Loucy (cell line): Measurements from ENCODE around the gene SGIP1.

ENCODE experiments used
- H2AFZ ChIP-seq: fragments of 200-600 bp; sonication (generic); 2 replicates; pipeline ENCODE4 v1.6.0; 2016; ENCODE audit warnings: antibody characterized with exemption, mild to moderate bottlenecking, low read length, moderate library complexity
- H3F3A ChIP-seq: fragments of 200-600 bp; 2 replicates; pipeline ENCODE4 v1.6.0; 2016; ENCODE audit warnings: antibody characterized with exemption, low read depth, mild to moderate bottlenecking
- H3K27me3 ChIP-seq: fragments of 200-600 bp; sonication (generic); 2 replicates; pipeline ENCODE4 v1.6.1; 2014; ENCODE audit warnings: low read length, mild to moderate bottlenecking; ENCODE audit not compliant: insufficient read depth, poor library complexity, severe bottlenecking
- H3K36me3 ChIP-seq: fragments of 200-600 bp; sonication (generic); 2 replicates; pipeline ENCODE4 v1.6.1; 2016; ENCODE audit warnings: low read length; ENCODE audit not compliant: insufficient read depth
- H3K4me1 ChIP-seq: fragments of 200-600 bp; sonication (generic); 2 replicates; pipeline ENCODE4 v1.5.1; 2014; ENCODE audit warnings: low read length, mild to moderate bottlenecking; ENCODE audit not compliant: insufficient read depth, poor library complexity, severe bottlenecking
- H3K4me2 ChIP-seq: fragments of 200-600 bp; sonication (generic); 2 replicates; pipeline ENCODE4 v1.6.0; 2014; ENCODE audit warnings: antibody characterized with exemption, low read length, low read depth, mild to moderate bottlenecking; ENCODE audit not compliant: poor library complexity, severe bottlenecking
- H3K4me3 ChIP-seq: fragments of 200-600 bp; sonication (generic); 2 replicates; pipeline ENCODE4 v1.5.1; 2014; ENCODE audit warnings: low read length, mild to moderate bottlenecking, mixed read lengths; ENCODE audit not compliant: poor library complexity, severe bottlenecking
- H3K79me2 ChIP-seq: fragments of 200-600 bp; sonication (generic); 2 replicates; pipeline ENCODE4 v1.6.1; 2014; ENCODE audit warnings: low read length; ENCODE audit not compliant: insufficient read depth
- H3K9ac ChIP-seq: fragments of 200-600 bp; sonication (generic); 2 replicates; pipeline ENCODE4 v1.6.0; 2014; ENCODE audit warnings: mild to moderate bottlenecking, low read depth, low read length, moderate library complexity; ENCODE audit not compliant: poor library complexity, severe bottlenecking
- H3K9me2 ChIP-seq: fragments of 200-600 bp; sonication (generic); replicated peaks from 2 replicates; pipeline ENCODE4 v1.6.1; 2016; ENCODE audit warnings: low read depth, low read length, mixed read lengths
- H3K9me3 ChIP-seq: fragments of 200-600 bp; sonication (generic); 2 replicates; pipeline ENCODE4 v1.6.1; 2014; ENCODE audit warnings: mild to moderate bottlenecking, antibody characterized with exemption, low read length, low read depth; ENCODE audit not compliant: insufficient read depth
- H4K20me1 ChIP-seq: fragments of 200-600 bp; sonication (generic); 2 replicates; pipeline ENCODE4 v1.6.0; 2014; ENCODE audit warnings: antibody characterized with exemption, low read length, mild to moderate bottlenecking; ENCODE audit not compliant: insufficient read depth, poor library complexity, severe bottlenecking
- CTCF ChIP-seq: fragments of 200-600 bp; sonication (generic); conservative IDR thresholded peaks from 2 replicates; pipeline ENCODE4 v1.5.1; 2014; ENCODE audit warnings: mild to moderate bottlenecking, antibody characterized with exemption, low read length
- EZH2phosphoT487 ChIP-seq: fragments of 200-600 bp; IDR thresholded peaks from 2 replicates; pipeline ENCODE4 v1.6.1; 2018; ENCODE audit warnings: antibody characterized with exemption, mild to moderate bottlenecking, moderate library complexity, borderline replicate concordance

Gene SGIP1

DNA sequence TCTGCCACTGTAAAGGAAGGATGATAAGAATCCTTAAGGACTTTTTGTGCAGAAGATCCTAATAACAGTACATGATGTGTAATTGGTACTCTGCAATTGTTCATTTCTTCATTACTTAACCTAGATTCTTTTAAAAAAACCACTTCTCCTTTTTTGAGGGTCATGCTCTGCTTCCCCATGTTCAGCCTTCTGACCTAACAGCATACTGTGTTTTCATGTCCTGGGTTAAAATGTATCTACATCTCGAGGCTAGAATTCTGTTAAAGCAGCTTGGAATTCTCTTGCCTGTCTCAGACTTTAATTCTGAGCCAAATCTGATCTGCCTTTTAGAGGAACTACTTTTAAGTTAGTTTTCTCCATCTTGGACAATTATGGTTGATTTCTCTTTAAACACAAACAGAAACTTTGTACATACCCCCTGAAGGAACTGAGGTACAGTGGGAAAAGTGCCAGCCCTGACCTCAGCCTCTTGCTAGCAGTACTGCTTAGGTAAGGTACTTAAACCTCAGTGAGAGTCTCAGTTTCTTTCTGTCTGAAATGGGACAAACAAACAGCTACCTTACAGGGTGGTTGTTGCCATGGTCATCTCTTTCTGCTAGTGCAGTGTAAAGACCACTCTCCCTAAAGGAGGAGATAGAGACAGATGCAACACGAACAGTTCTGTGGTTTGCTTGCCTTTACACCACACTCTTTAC lies 115.1 kb downstream of the SGIP1 start:
- H3K4me2 ChIP-seq: no peak overlapping the region
- H3K9me2 ChIP-seq: no peaks in the 10 kb centered on the region
- peak overlapping the region; percentile 39 for H2AFZ ChIP-seq
- TF ChIP-seq CTCF: no peak
- TF ChIP-seq EZH2phosphoT487: no peak
- no peaks in the 10 kb centered on the region for H3K36me3 ChIP-seq
- H3K79me2 ChIP-seq: no peaks in the 10 kb centered on the region
- no peak overlapping the region for H3K4me3 ChIP-seq
- peaks cover 20% of the 10 kb centered on the region for H3K4me1 ChIP-seq
- no peak overlapping the region for H3K9ac ChIP-seq
- no peaks in the 10 kb centered on the region for H3F3A ChIP-seq
- no peaks in the 10 kb centered on the region for H3K9me3 ChIP-seq
- no peaks in the 10 kb centered on the region for H3K27me3 ChIP-seq
- no peaks in the 10 kb centered on the region for H4K20me1 ChIP-seq

- H3K4me3 ChIP-seq: no peak overlapping the region
- no peak overlapping the region for H3K9ac ChIP-seq
- no peaks in the 10 kb centered on the region for H3K9me3 ChIP-seq
- no peaks in the 10 kb centered on the region for H4K20me1 ChIP-seq
- no peaks in the 10 kb centered on the region for H3K79me2 ChIP-seq
- H3K9me2 ChIP-seq: no peaks in the 10 kb centered on the region
- H3K36me3 ChIP-seq: no peaks in the 10 kb centered on the region
- no peaks in the 10 kb centered on the region for H3K27me3 ChIP-seq
- H3K4me2 ChIP-seq: no peak overlapping the region
- H2AFZ ChIP-seq: no peak overlapping the region
- no peaks in the 10 kb centered on the region for H3F3A ChIP-seq
- TF ChIP-seq EZH2phosphoT487 (no peak), CTCF (no peak)
- peaks cover 20% of the 10 kb centered on the region for H3K4me1 ChIP-seq
These were observed 118.6 kb downstream of the SGIP1 start for GRCh38 chr1:66652556-66652955.

- Histone ChIP-seq H3K36me3 (no peaks in the 10 kb centered on the region), H3K9me3 (no peaks in the 10 kb centered on the region), H3K4me1 (peaks cover 15% of the 10 kb centered on the region), H4K20me1 (no peaks in the 10 kb centered on the region), H3F3A (no peaks in the 10 kb centered on the region), H2AFZ (no peak overlapping the region), H3K9ac (no peak overlapping the region), H3K4me3 (no peak overlapping the region), H3K4me2 (no peak overlapping the region), H3K27me3 (no peaks in the 10 kb centered on the region), H3K9me2 (no peaks in the 10 kb centered on the region), H3K79me2 (no peaks in the 10 kb centered on the region)
- no peak for TF ChIP-seq CTCF
- TF ChIP-seq EZH2phosphoT487: no peak
These were observed 120.7 kb downstream of the SGIP1 start for GRCh38 chr1:66654643-66655042.
